Transverse colon (tissue), 4 donors: Measurements from ENCODE around the gene ZG16B. TPM values are rescaled to one million over a fixed set of nuclear protein-coding genes. Genes with fewer than 3 reads are reported as not detected.

Experiments
- DNase-seq: peaks from one replicate; pipeline ENCODE4 v3.0.0-alpha.2; 2019
- H3K27ac ChIP-seq, 4 donors: fragments of 200-600 bp; sonication (generic); 2 replicates each; pipeline ENCODE4 v1.5.1; 2016 to 2018; ENCODE audit warnings: inconsistent platforms in 4 of 4
- H3K27me3 ChIP-seq: fragments of 200-600 bp; sonication (generic); 2 replicates; pipeline ENCODE4 v1.5.1; 2017; ENCODE audit warnings: inconsistent platforms
- H3K36me3 ChIP-seq, 4 donors: fragments of 200-600 bp; sonication (generic); 2 replicates each; pipeline ENCODE4 v1.5.1; 2017 to 2019; ENCODE audit warnings: inconsistent platforms in 4 of 4
- H3K4me1 ChIP-seq, 4 donors: fragments of 200-600 bp; sonication (generic); 2 replicates each; pipeline ENCODE4 v1.5.1; 2017 to 2020; ENCODE audit warnings: inconsistent platforms in 4 of 4
- H3K4me3 ChIP-seq, 4 donors: fragments of 200-600 bp; sonication (generic); 1 replicate in 1 of 4; 2 replicates in 3 of 4; pipeline versions ENCODE4 v1.5.1 to v1.6.1; 2017 to 2019; ENCODE audit warnings: inconsistent platforms in 4 of 4
- H3K9me3 ChIP-seq, 2 donors: fragments of 200-600 bp; sonication (generic); 2 replicates each; pipeline ENCODE4 v1.5.1; 2017 to 2019; ENCODE audit warnings: inconsistent platforms in 2 of 2
- CTCF ChIP-seq, 5 experiments: fragments of 200-600 bp in 3 of 5; fragments of 450-650 bp in 2 of 5; sonication (generic) in 3 of 5; IDR thresholded peaks; 1 replicate in 2 of 5; 2 replicates in 3 of 5; pipeline ENCODE4 v1.5.1; 2016 to 2017; ENCODE audit warnings: antibody characterized with exemption in 5 of 5, inconsistent platforms in 3 of 5, mild to moderate bottlenecking in 2 of 5, moderate library complexity in 1 of 5
- EP300 ChIP-seq: sonication (generic); formaldehyde crosslinking; IDR thresholded peaks from one replicate; pipeline ENCODE4 v1.6.1; 2017; ENCODE audit warnings: antibody characterized with exemption, low read depth
- POLR2A ChIP-seq: fragments of 450-650 bp; IDR thresholded peaks from one replicate; pipeline ENCODE4 v1.6.1; 2016; ENCODE audit warnings: antibody characterized with exemption, mild to moderate bottlenecking, moderate library complexity
- POLR2AphosphoS5 ChIP-seq, 3 donors: sonication (generic); formaldehyde crosslinking; IDR thresholded peaks; one replicate each; pipeline ENCODE4 v1.6.1; 2016; ENCODE audit warnings: antibody characterized with exemption in 3 of 3
- WGBS, 2 donors: methylation state at CpG; one replicate each; pipeline ENCODE4 v1.1.5; 2018; ENCODE audit warnings: low coverage in 1 of 2; 5-methylcytosine and 5-hydroxymethylcytosine counted together
- in situ Hi-C, 4 donors: fragments of 200-750 bp; cut with MboI; loops; one replicate each; pipeline versions ENCODE4 v1.15.0 to v1.15.1; 2017; ENCODE audit warnings: low sequenced_read_pairs in 3 of 4, low pct_ligation_motif_present in 1 of 4, low pct_unique_long_range_greater_than_20kb in 1 of 4
- intact Hi-C: fragments of 100-400 bp; cut with DNase I; formaldehyde crosslinking; loops from one replicate; pipeline ENCODE4 v1.15.1; 2023; ENCODE audit warnings: low total_unique reads
- total RNA-seq, 4 donors: library from RNA; depleted of rRNA; stranded (reverse); fragments of >200 nt; gene quantifications; one replicate each; pipeline ENCODE4 v1.1.0, GENCODE V29; 2016

Gene ZG16B
- total RNA-seq, 4 donors from 2014 or later, result 5.2 to 28.3 (median 15.9) TPM; not detected in 1

- Histone ChIP-seq H3K27ac (no peak overlapping the region), H3K4me1 (peaks cover 0 to 3% (median 0%) of the 10 kb centered on the region in 4 donors), H3K27me3 (peaks cover 10% of the 10 kb centered on the region), H3K4me3 (no peak overlapping the region), H3K9me3 (no peaks in the 10 kb centered on the region), H3K36me3 (no peaks in the 10 kb centered on the region)
- peak; percentile 6 for DNase-seq
- in situ Hi-C loops, result no loop called here
- WGBS, 2 donors, result 20 to 73% methylated on average over 1 to 16 of the region's 17 CpGs
- TF ChIP-seq POLR2A (no peak), CTCF (IDR thresholded peaks at IDR 0.05) (no peak)
- intact Hi-C loops, result loop anchor here (5.0 kb wide), 1 partner anchor 1522 kb away; no protein-coding TSS in a partner anchor
Measured at GRCh38 chr16:2819939-2820835, 9.9 kb upstream of the ZG16B start.

GRCh38 chr16:2820836-2821486 is 9.1 kb upstream of the ZG16B start:
- 81 to 87% methylated on average over 3 to 13 of the region's 14 CpGs for WGBS, 2 donors
- in situ Hi-C loops, result no loop called here
- DNase-seq, result peak; percentile 4

GRCh38 chr16:2821487-2822157 is 8.5 kb upstream of the ZG16B start:
- H3K27me3 ChIP-seq, result no peaks in the 10 kb centered on the region

More at GRCh38 chr16:2820836-2821486, 9.1 kb upstream of the ZG16B start:
- intact Hi-C loops, result loop anchor here (5.0 kb wide), 1 partner anchor 1521 kb away; no protein-coding TSS in a partner anchor
- peaks cover 2% of the 10 kb centered on the region for H3K27me3 ChIP-seq
- no peaks in the 10 kb centered on the region for H3K36me3 ChIP-seq
- no peak for TF ChIP-seq POLR2AphosphoS5 (IDR thresholded peaks at IDR 0.05)
- TF ChIP-seq POLR2A, result no peak
- no peak for TF ChIP-seq EP300
- TF ChIP-seq CTCF (IDR thresholded peaks at IDR 0.05), result no peak
- no peaks in the 10 kb centered on the region for H3K9me3 ChIP-seq
- no peaks in the 10 kb centered on the region for H3K4me1 ChIP-seq
- H3K4me3 ChIP-seq, result no peak overlapping the region
- no peak overlapping the region for H3K27ac ChIP-seq

More at GRCh38 chr16:2821487-2822157, 8.5 kb upstream of the ZG16B start:
- Histone ChIP-seq H3K27ac (no peak overlapping the region), H3K36me3 (no peaks in the 10 kb centered on the region), H3K4me3 (no peak overlapping the region), H3K9me3 (no peaks in the 10 kb centered on the region), H3K4me1 (no peaks in the 10 kb centered on the region)
- in situ Hi-C loops (no loop called here), intact Hi-C loops (loop anchor here (5.0 kb wide), 1 partner anchor 1521 kb away; no protein-coding TSS in a partner anchor)
- TF ChIP-seq CTCF (IDR thresholded peaks at IDR 0.05) (no peak), POLR2A (no peak), EP300 (no peak), POLR2AphosphoS5 (IDR thresholded peaks at IDR 0.05) (no peak)
- WGBS, 2 donors, result 76% methylated on average over 9 of the region's 9 CpGs; no CpG with 5 or more reads in 1 of the 2 donors
- peak; percentile 3 for DNase-seq
